Fibroblast of lung (primary cell): ENCODE data around the gene HOXB6. TPM values are rescaled to one million over a fixed set of nuclear protein-coding genes. Genes with fewer than 3 reads are reported as not detected.

Experiments used
- DNase-seq, 2 donors: peaks; one replicate each; pipeline versions ENCODE4 v3.0.0 to v3.0.0-alpha.2; 2010; ENCODE audit warnings: low read depth in 2 of 2
- H2AFZ ChIP-seq: 2 replicates; pipeline ENCODE4 v1.5.1; 2012; ENCODE audit warnings: low read length, control low read depth, inconsistent platforms
- H3K27ac ChIP-seq: 2 replicates; pipeline ENCODE4 v1.5.1; 2011; ENCODE audit warnings: low read length, control low read depth; ENCODE audit not compliant: insufficient read depth
- H3K27me3 ChIP-seq: 2 replicates; pipeline ENCODE4 v1.5.1; 2011; ENCODE audit warnings: mild to moderate bottlenecking, low read length; ENCODE audit not compliant: control insufficient read depth, insufficient read depth
- H3K36me3 ChIP-seq: 2 replicates; pipeline ENCODE4 v1.5.1; 2011; ENCODE audit warnings: low read length; ENCODE audit not compliant: control insufficient read depth, insufficient read depth
- H3K4me1 ChIP-seq: 2 replicates; pipeline ENCODE4 v1.5.1; 2011; ENCODE audit warnings: low read length; ENCODE audit not compliant: control insufficient read depth, insufficient read depth; ENCODE audit errors: extremely low read depth
- H3K4me2 ChIP-seq: 2 replicates; pipeline ENCODE4 v1.5.1; 2011; ENCODE audit warnings: low read length, control low read depth; ENCODE audit not compliant: insufficient read depth; ENCODE audit errors: extremely low read depth
- H3K4me3 ChIP-seq, 4 experiments: fragments of 200-600 bp in 1 of 4; sonication (generic) in 1 of 4; replicated peaks in 1 of 4; 2 replicates each; pipeline ENCODE4 v1.5.1; 2011 to 2016; ENCODE audit warnings: low read length in 4 of 4, low read depth in 3 of 4, mild to moderate bottlenecking in 3 of 4, control low read depth in 2 of 4, inconsistent platforms in 1 of 4, mixed read lengths in 1 of 4; ENCODE audit not compliant: insufficient read depth in 1 of 4; ENCODE audit errors: control extremely low read depth in 1 of 4
- H3K79me2 ChIP-seq: 2 replicates; pipeline ENCODE4 v1.5.1; 2012; ENCODE audit warnings: mild to moderate bottlenecking, low read length, inconsistent platforms; ENCODE audit not compliant: control insufficient read depth, insufficient read depth
- H3K9ac ChIP-seq: 2 replicates; pipeline ENCODE4 v1.5.1; 2011; ENCODE audit warnings: mild to moderate bottlenecking, low read length, control low read depth; ENCODE audit not compliant: insufficient read depth
- H3K9me3 ChIP-seq: 2 replicates; pipeline ENCODE4 v1.5.1; 2012; ENCODE audit warnings: low read depth, low read length; ENCODE audit not compliant: control insufficient read depth, insufficient read depth
- H4K20me1 ChIP-seq: 2 replicates; pipeline ENCODE4 v1.5.1; 2011; ENCODE audit warnings: low read length; ENCODE audit not compliant: control insufficient read depth, insufficient read depth; ENCODE audit errors: extremely low read depth
- EZH2 ChIP-seq: IDR thresholded peaks from 2 replicates; pipeline ENCODE4 v1.5.1; 2012; ENCODE audit warnings: low read length, control low read depth, mild to moderate bottlenecking; ENCODE audit errors: missing control alignments
- polyA plus RNA-seq, 2 donors: library from polyadenylated mRNA; depleted of rRNA in 1 of 2; stranded (reverse) in 1 of 2; unstranded in 1 of 2; fragments of >200 nt; gene quantifications; 2 replicates each; pipeline ENCODE4 v1.2.1, GENCODE V29; 2011 to 2012; ENCODE audit warnings: missing spikeins in 1 of 2
- total RNA-seq: library from RNA; depleted of rRNA; stranded (reverse); fragments of >200 nt; gene quantifications from 2 replicates; pipeline ENCODE4 v1.2.1, GENCODE V29; 2014
- TF ChIP-seq, protein P1 (sequence below), 2 donors: IDR thresholded peaks in 1 of 2; conservative IDR thresholded peaks in 1 of 2; 1 replicate in 1 of 2; 2 replicates in 1 of 2; pipeline ENCODE4 v1.5.1; 2011 to 2012; ENCODE audit warnings: low read length in 2 of 2, control low read depth in 1 of 2, inconsistent platforms in 1 of 2, low read depth in 1 of 2, mild to moderate bottlenecking in 1 of 2

Gene HOXB6
- total and polyA plus RNA-seq, 2 donors (not counting 1 experiment from before 2014, with no cell fraction given), result 16.2 to 28.9 TPM

DNA sequence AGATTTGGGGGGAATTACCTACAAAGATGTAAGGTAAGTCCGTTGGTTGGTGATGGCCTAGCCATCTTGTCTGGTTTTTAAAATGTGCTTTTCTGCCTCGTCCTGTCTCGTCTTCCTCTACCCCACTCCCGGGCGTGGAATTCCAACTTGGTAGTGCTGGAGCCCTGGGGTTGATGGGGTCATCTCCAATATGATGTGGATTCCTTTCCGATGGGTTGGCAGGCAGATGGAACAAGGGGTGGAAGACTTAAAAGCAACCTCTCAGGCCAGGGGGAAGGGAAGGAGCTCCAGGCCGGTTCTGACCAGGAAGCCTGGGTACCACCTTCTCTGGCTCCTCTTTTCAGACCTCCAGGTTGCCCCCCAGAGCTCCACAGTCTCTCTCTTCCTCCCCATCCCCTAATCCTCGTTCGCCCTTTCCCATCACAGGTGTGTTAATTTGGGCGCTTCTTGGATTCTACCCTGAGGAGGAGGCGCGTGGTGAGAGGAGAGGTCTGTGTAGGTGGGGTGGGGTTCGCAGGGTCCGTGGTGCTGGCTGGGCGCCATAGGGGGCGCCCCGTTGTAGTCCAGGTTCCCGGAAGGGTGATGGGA lies 54.8 kb downstream of the HOXB6 start:
- no peak for TF ChIP-seq EZH2
- TF ChIP-seq, protein P1, sequence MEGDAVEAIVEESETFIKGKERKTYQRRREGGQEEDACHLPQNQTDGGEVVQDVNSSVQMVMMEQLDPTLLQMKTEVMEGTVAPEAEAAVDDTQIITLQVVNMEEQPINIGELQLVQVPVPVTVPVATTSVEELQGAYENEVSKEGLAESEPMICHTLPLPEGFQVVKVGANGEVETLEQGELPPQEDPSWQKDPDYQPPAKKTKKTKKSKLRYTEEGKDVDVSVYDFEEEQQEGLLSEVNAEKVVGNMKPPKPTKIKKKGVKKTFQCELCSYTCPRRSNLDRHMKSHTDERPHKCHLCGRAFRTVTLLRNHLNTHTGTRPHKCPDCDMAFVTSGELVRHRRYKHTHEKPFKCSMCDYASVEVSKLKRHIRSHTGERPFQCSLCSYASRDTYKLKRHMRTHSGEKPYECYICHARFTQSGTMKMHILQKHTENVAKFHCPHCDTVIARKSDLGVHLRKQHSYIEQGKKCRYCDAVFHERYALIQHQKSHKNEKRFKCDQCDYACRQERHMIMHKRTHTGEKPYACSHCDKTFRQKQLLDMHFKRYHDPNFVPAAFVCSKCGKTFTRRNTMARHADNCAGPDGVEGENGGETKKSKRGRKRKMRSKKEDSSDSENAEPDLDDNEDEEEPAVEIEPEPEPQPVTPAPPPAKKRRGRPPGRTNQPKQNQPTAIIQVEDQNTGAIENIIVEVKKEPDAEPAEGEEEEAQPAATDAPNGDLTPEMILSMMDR (conservative IDR thresholded peaks at IDR 0.05 in 1 of 2, IDR thresholded peaks at IDR 0.05 in 1 of 2; ENCODE audit: low read depth in 1 of 2, low read length in 2 of 2), result no peak
- Histone ChIP-seq H3K4me1 (peaks cover 45% of the 10 kb centered on the region), H4K20me1 (no peaks in the 10 kb centered on the region), H3K27ac (peak overlapping the region; percentile 97), H3K4me2 (peak overlapping the region; percentile 95), H3K9ac (peak overlapping the region; percentile 11), H3K4me3 (peak overlapping the region; percentile 33 to 50 (median 42)), H3K79me2 (peaks cover 95% of the 10 kb centered on the region), H3K36me3 (peaks cover 21% of the 10 kb centered on the region), H3K9me3 (no peaks in the 10 kb centered on the region), H3K27me3 (no peaks in the 10 kb centered on the region), H2AFZ (no peak overlapping the region)
- DNase-seq, result peak; percentile 76 to 78

DNA sequence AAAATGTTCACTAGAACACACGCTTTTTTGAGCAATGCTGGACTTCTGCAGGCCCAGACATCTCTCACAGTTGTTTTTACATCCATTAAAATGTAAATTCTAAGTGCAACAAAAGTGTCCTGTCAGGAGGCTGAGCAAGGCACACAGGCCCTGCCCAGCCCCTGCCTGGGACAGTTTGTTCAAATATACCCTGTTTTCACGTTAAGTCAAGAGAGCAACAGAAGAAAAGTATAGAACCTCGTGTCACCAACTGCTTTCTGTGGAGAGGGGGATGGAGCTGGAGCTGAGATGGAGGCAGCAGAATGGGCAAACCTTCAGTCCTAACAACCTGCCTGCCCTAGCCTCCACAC lies 55.5 kb downstream of the HOXB6 start:
- Histone ChIP-seq H3K36me3 (peaks cover 18% of the 10 kb centered on the region), H3K79me2 (peaks cover 90% of the 10 kb centered on the region), H2AFZ (no peak overlapping the region), H3K27me3 (no peaks in the 10 kb centered on the region), H4K20me1 (no peaks in the 10 kb centered on the region), H3K4me3 (peak overlapping the region in 2 of 4 experiments; percentile 6 to 26), H3K9me3 (no peaks in the 10 kb centered on the region), H3K9ac (no peak overlapping the region), H3K4me2 (peak overlapping the region; percentile 37), H3K27ac (peak overlapping the region; percentile 97), H3K4me1 (peaks cover 45% of the 10 kb centered on the region)
- TF ChIP-seq EZH2, result no peak
- TF ChIP-seq, protein P1 (conservative IDR thresholded peaks at IDR 0.05 in 1 of 2, IDR thresholded peaks at IDR 0.05 in 1 of 2; ENCODE audit: low read depth in 1 of 2, low read length in 2 of 2), result no peak
- DNase-seq, result peak; percentile 29 to 51

DNA sequence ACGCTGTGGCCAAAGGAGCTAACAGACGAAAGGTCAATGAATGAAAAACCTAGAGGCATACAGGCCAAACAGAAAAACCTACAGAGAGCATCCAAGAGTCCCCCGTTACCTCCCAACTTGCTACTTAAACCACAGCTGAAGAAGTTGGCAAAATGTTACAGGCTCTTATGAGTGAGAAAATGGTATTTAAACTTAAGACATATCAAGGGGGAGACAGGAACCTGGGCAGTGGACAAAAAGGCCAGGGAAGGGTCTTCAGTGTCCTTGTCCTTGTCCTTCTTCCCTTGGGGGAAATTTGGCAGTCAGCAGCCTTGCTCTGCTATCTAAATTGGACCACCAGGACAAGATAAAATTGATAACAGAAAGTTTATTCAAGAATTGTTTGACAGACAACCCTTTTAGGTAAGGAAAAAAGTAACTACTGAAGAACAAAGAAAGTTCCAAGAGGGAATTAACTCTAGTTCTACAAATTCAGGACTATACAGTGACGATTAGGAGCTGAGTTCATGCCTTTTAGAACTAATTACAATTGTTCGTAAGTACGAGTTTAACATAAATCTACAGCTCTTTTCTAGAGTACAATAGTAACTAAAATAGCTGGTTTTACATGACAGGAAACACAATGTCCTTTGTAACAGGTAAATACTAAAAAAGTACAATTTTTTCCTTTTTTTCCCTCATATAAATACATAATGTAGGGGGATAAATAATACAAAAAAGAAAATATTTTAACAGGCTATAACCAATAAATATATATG lies 56.1 kb downstream of the HOXB6 start:
- no peaks in the 10 kb centered on the region for H4K20me1 ChIP-seq
- no peaks in the 10 kb centered on the region for H3K9me3 ChIP-seq
- no peak overlapping the region for H3K9ac ChIP-seq
- H3K4me3 ChIP-seq, result peak overlapping the region in 2 of 4 experiments; percentile 26 to 90
- no peak for DNase-seq
- peaks cover 90% of the 10 kb centered on the region for H3K79me2 ChIP-seq
- peak overlapping the region; percentile 37 for H3K4me2 ChIP-seq
- peaks cover 42% of the 10 kb centered on the region for H3K4me1 ChIP-seq
- no peak overlapping the region for H2AFZ ChIP-seq
- TF ChIP-seq, protein P1 (conservative IDR thresholded peaks at IDR 0.05 in 1 of 2, IDR thresholded peaks at IDR 0.05 in 1 of 2; ENCODE audit: low read depth in 1 of 2, low read length in 2 of 2), result no peak
- no peak for TF ChIP-seq EZH2
- H3K36me3 ChIP-seq, result peaks cover 16% of the 10 kb centered on the region
- no peaks in the 10 kb centered on the region for H3K27me3 ChIP-seq
- H3K27ac ChIP-seq, result peak overlapping the region; percentile 97
